Esophagus muscularis mucosa (tissue), 4 donors: Measurements from ENCODE around the gene CD79B. TPM values are rescaled to one million over a fixed set of nuclear protein-coding genes. Genes with fewer than 3 reads are reported as not detected.
"Not testable (repeated sequence)": the region's sequence is repeated elsewhere in the genome, so short reads cannot be mapped to it uniquely, and the experiment has no call there.

Source experiments
- DNase-seq: peaks from one replicate; pipeline ENCODE4 v3.0.0-alpha.2; 2017; ENCODE audit errors: extremely low spot score
- H3K27ac ChIP-seq, 4 donors: fragments of 200-600 bp; sonication (generic); replicated peaks in 1 of 4; 1 replicate in 3 of 4; 2 replicates in 1 of 4; pipeline ENCODE4 v1.5.1; 2016 to 2019; ENCODE audit warnings: mild to moderate bottlenecking in 1 of 4
- H3K27me3 ChIP-seq, 4 donors: fragments of 200-600 bp; sonication (generic); one replicate each; pipeline versions ENCODE4 v1.5.1 to v1.6.0; 2016 to 2019
- H3K36me3 ChIP-seq, 4 donors: fragments of 200-600 bp; sonication (generic); one replicate each; pipeline ENCODE4 v1.5.1; 2016 to 2019
- H3K4me1 ChIP-seq, 4 donors: fragments of 200-600 bp; sonication (generic); one replicate each; pipeline ENCODE4 v1.5.1; 2016 to 2019
- H3K4me3 ChIP-seq, 4 donors: fragments of 200-600 bp; sonication (generic); 1 replicate in 2 of 4; 2 replicates in 2 of 4; pipeline ENCODE4 v1.5.1; 2016 to 2019; ENCODE audit warnings: mild to moderate bottlenecking in 4 of 4, moderate library complexity in 1 of 4
- H3K9me3 ChIP-seq, 4 donors: fragments of 200-600 bp; sonication (generic); 1 replicate in 3 of 4; 2 replicates in 1 of 4; pipeline ENCODE4 v1.5.1; 2016 to 2019
- EP300 ChIP-seq: sonication (generic); formaldehyde crosslinking; IDR thresholded peaks from one replicate; pipeline ENCODE4 v1.6.1; 2017; ENCODE audit warnings: antibody characterized with exemption
- POLR2A ChIP-seq: fragments of 450-650 bp; IDR thresholded peaks from one replicate; pipeline ENCODE4 v1.6.1; 2017; ENCODE audit warnings: antibody characterized with exemption, moderate library complexity, mild to moderate bottlenecking, low read depth
- POLR2AphosphoS5 ChIP-seq, 2 donors: sonication (generic); formaldehyde crosslinking; IDR thresholded peaks; one replicate each; pipeline ENCODE4 v1.6.1; 2017; ENCODE audit warnings: antibody characterized with exemption in 2 of 2
- WGBS: methylation state at CpG from one replicate; pipeline ENCODE4 v1.1.5; 2018; 5-methylcytosine and 5-hydroxymethylcytosine counted together
- intact Hi-C: fragments of 100-400 bp; cut with DNase I; formaldehyde crosslinking; loops from one replicate; pipeline ENCODE4 v1.15.1; 2023
- total RNA-seq, 4 donors: library from RNA; depleted of rRNA; stranded (reverse); fragments of >200 nt; gene quantifications; one replicate each; pipeline versions ENCODE4 v1.1.0 to v1.2.1, GENCODE V29; 2016
- TF ChIP-seq, protein P1 (sequence below), 3 experiments: fragments of 200-600 bp in 2 of 3; fragments of 450-650 bp in 1 of 3; sonication (generic) in 2 of 3; IDR thresholded peaks; one replicate each; pipeline ENCODE4 v1.5.1; 2017 to 2019; ENCODE audit warnings: antibody characterized with exemption in 3 of 3, mild to moderate bottlenecking in 2 of 3, moderate library complexity in 1 of 3

Gene CD79B
- total RNA-seq, 4 donors from 2014 or later, result 2.1 to 6.1 (median 5.8) TPM

DNA sequence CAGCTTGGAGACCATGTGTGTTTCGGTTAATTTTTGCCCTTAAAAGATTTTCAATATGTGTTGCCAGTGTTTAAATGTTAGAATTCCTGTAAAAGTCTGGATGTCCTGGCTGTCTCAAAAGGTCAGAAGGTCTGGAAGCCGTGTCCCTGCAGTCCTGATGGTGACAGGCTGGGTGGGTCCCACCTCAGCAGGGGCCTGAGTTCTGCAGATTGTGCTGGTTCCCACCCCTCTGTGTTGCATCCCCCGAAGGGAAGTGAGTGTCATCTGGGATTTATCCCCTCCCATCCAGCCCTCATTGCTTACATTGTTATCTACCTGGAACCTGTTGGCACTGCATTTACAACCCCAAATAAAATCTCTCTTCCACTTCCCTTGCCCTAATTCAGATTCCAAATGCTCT, 38.1 kb downstream of the CD79B start:
- H3K4me1 ChIP-seq, H3K4me3 ChIP-seq, H3K9me3 ChIP-seq, H3K27ac ChIP-seq, intact Hi-C loops, H3K27me3 ChIP-seq, DNase-seq, H3K36me3 ChIP-seq: not testable (repeated sequence)
- 77% methylated on average over 3 of the region's 3 CpGs for WGBS

DNA sequence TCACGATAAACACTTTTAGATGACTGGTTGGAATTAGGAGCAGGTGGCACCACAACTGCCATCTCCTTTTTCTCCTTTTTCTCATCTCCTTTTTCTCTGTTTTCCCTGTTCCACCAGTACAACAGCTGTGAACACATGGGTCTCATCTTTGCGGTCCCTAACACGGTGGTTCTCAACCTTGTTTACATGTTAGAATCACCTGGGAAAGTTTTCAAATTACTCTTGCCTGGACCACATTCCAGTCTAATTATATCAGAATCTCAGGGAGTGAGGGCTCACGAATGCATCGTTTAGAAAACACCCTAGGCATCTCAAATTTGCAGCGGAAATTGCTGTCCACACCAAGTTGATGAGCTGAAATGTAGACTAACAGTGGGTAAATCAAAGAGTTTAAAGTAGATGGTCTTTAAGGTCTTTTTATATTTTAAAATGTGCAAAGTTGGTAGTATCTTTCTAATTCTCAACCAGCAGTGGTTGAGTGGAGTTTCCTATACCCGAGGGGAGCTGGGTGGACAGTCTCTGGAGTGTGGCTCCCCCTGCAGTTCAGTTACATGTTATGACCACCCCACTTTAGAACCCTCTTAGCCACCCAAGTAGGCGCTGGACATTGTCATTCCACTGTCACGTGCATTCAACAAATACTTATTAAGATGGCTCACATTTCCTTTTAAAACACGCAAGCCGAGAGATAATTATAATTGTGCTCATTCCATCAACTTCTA, 39.7 kb downstream of the CD79B start:
- H3K4me3 ChIP-seq, H3K27me3 ChIP-seq, H3K9me3 ChIP-seq, H3K4me1 ChIP-seq, DNase-seq, intact Hi-C loops, H3K36me3 ChIP-seq, H3K27ac ChIP-seq: not testable (repeated sequence)
- 65% methylated on average over 11 of the region's 11 CpGs for WGBS

DNA sequence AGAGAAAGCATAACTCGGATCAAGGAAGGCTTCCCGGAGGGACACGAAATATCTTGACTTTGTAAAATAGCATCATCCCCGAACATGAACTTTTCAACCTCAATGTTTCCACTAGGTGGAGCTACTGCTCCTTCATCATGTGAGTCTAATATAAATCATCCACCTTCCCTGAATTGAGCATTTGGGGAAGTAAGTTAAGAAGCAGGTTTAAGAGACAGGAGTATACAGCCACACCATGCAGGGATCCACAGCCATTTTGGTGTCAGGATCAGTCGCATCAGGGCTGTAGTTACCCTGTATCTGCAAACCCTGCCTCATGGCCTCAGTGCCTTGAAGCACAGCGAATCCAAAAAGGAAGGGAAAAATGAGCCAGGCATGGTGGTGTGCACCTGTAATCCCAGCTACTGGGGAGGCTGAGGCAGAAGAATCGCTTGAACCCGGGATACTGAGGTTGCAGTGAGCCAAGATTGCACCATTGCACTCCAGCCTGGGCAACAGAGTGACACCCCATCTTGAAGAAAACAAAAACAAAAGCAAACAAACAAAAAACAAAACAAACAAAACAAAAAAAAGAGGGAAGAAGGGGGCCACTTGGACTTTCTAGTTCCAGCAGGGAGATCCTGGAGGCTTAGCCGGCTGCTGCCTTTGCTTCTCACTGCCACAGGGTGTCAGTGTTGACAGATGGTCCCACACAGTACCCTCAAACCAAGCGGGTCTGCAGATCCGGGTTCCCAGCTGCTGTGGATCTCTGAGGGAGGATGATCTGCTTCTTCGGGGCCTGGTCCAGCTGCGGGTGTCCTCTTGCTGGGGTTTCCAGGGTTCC, 42.9 kb downstream of the CD79B start:
- intact Hi-C loops, H3K9me3 ChIP-seq: not testable (repeated sequence)
- WGBS, result 31% methylated on average over 13 of the region's 13 CpGs

DNA sequence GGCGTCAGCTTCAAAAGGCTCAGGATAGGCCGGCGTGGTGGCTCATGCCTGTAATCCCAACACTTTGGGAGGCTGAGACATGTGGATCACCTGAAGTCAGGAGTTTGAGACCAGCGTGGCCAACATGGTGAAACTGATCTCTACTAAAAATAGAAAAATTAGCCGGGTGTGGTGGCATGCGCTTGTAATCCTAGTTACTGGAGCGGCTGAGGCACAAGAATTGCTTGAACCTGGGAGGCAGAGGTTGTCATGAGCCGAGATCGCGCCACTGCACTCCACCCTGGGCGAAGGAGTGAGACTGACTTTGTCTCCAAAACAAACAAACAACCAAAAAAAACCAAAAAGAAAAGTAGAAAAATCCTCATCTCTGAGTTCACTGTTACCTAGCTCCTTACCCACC, 47.0 kb downstream of the CD79B start:
- intact Hi-C loops, H3K4me3 ChIP-seq, DNase-seq, H3K36me3 ChIP-seq, H3K4me1 ChIP-seq, H3K9me3 ChIP-seq, H3K27ac ChIP-seq: not testable (repeated sequence)
- H3K27me3 ChIP-seq, result peaks cover 0 to 20% (median 0%) of the 10 kb centered on the region in 4 donors
- WGBS, result 83% methylated on average over 10 of the region's 11 CpGs

More for the DNA sequence above, 42.9 kb downstream of the CD79B start:
- H3K4me1 ChIP-seq, H3K27ac ChIP-seq, H3K36me3 ChIP-seq, H3K4me3 ChIP-seq, DNase-seq, H3K27me3 ChIP-seq: not testable (repeated sequence)
- TF ChIP-seq, protein P1, sequence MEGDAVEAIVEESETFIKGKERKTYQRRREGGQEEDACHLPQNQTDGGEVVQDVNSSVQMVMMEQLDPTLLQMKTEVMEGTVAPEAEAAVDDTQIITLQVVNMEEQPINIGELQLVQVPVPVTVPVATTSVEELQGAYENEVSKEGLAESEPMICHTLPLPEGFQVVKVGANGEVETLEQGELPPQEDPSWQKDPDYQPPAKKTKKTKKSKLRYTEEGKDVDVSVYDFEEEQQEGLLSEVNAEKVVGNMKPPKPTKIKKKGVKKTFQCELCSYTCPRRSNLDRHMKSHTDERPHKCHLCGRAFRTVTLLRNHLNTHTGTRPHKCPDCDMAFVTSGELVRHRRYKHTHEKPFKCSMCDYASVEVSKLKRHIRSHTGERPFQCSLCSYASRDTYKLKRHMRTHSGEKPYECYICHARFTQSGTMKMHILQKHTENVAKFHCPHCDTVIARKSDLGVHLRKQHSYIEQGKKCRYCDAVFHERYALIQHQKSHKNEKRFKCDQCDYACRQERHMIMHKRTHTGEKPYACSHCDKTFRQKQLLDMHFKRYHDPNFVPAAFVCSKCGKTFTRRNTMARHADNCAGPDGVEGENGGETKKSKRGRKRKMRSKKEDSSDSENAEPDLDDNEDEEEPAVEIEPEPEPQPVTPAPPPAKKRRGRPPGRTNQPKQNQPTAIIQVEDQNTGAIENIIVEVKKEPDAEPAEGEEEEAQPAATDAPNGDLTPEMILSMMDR (IDR thresholded peaks at IDR 0.05), result peak; percentile 40 to 46 (median 41)

DNA sequence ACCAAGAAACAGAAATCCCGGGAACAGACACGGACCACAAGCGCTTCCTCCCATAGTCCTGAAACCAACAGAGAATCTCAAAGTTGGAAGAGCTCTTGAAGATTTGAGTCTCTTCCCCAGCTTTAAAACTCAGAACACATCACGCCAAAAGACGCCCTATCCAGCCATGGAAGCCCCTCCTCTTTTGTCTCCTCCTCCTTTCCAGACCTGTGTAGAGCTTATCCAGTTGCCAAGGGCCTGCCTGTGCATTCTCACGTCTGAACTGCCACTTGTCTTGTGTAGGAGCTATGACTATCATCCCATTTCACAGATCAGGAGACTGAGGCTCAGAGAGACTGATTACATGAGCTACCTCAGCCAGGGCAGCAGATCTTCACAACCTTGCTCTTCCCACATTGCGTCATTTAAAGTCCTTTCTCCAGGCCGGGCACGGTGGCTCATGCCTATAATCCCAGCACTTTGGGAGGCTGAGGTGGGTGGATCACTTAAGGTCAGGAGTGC, 49.5 kb downstream of the CD79B start:
- 79% methylated on average over 9 of the region's 9 CpGs for whole genome bisulfite sequencing

DNA sequence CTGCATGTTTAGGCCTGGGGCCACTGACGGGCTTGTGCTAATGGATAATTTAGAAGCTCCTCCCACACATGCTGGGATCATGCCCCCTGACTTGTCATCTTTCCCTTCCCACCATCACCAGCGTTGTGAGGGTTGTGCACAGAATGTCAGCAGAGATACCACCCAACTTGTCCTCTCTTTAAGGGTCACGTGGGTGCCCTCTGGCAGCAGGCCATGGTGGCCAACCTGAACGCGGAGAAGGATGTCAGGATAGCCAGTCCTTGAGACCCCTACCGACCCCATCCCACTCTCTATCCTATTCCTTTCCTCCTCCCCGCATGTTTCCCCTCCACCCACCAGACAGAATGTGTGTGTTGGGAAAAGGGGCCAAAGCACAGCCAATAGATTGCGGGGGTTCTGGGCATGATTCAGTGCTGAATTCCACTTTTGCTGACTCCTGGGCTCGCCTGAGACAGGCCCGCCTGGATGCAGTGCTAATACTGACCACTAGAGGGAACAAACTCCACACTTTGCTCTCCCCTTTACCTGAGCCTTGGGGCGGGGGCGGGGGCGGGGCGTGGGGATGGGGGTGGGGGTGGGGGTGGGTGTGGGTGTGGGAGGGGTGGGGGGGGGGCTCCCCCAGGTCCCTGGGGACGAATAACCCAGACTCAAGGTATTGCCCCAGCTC, 50.1 kb downstream of the CD79B start, which contains the start of gene GH2:
TSS of gene GH2 (minus strand) at position 10 of the 667 bp plus-strand sequence. CDS start 143 bp downstream, outside the sequence.
- no peak for DNase-seq
- WGBS, result 69% methylated on average over 9 of the region's 15 CpGs
- H3K27me3 ChIP-seq, result peaks cover 0 to 20% (median 0%) of the 10 kb centered on the region in 4 donors
- intact Hi-C loops, result no loop called here
- H3K36me3 ChIP-seq, result no peaks in the 10 kb centered on the region
- no peaks in the 10 kb centered on the region for H3K9me3 ChIP-seq
- H3K27ac ChIP-seq, result no peak within 1 kb of the TSS
- H3K4me3 ChIP-seq, result no peak within 1 kb of the TSS
- no peak for TF ChIP-seq EP300
- TF ChIP-seq POLR2AphosphoS5 (IDR thresholded peaks at IDR 0.05), result no peak
- TF ChIP-seq, protein P1 (IDR thresholded peaks at IDR 0.05), result peak; percentile 20 to 63 (median 42)
- no peak for TF ChIP-seq POLR2A
- no peaks in the 10 kb centered on the region for H3K4me1 ChIP-seq

More for the DNA sequence above, 49.5 kb downstream of the CD79B start:
- DNase-seq, H3K36me3 ChIP-seq, H3K9me3 ChIP-seq, H3K4me3 ChIP-seq, H3K4me1 ChIP-seq, H3K27ac ChIP-seq, intact Hi-C loops: not testable (repeated sequence)
- peaks cover 0 to 20% (median 0%) of the 10 kb centered on the region in 4 donors for H3K27me3 ChIP-seq

DNA sequence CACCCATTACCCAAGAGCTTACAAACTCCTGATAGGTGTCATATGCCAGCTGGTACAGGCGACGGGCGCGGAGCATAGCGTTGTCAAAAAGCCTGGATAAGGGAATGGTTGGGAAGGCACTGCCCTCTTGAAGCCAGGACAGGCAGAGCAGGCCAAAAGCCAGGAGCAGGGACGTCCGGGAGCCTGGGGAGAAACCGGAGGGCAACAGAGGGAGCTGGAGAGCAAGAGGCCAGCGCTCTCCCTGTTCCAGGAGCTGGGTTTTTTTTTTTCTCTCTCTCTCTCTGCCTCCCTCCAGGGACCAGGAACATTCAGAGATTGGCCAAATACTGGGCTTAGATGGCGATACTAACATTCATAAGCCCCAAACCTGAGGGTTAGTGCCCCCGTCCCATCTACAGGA, 50.8 kb downstream of the CD79B start:
- intact Hi-C loops, H3K36me3 ChIP-seq, DNase-seq, H3K4me1 ChIP-seq, H3K9me3 ChIP-seq, H3K27ac ChIP-seq, H3K4me3 ChIP-seq: not testable (repeated sequence)
- H3K27me3 ChIP-seq, result peaks cover 0 to 20% (median 0%) of the 10 kb centered on the region in 4 donors
- 71% methylated on average over 11 of the region's 11 CpGs for WGBS
